GM19240 (cell line): ENCODE results near the gene RHBDF2.

ENCODE experiments used
- DNase-seq: peaks from one replicate; pipeline ENCODE4 v3.0.0; 2011; ENCODE audit warnings: low spot score; ENCODE audit not compliant: insufficient read length

RHBDF2 gene

DNA sequence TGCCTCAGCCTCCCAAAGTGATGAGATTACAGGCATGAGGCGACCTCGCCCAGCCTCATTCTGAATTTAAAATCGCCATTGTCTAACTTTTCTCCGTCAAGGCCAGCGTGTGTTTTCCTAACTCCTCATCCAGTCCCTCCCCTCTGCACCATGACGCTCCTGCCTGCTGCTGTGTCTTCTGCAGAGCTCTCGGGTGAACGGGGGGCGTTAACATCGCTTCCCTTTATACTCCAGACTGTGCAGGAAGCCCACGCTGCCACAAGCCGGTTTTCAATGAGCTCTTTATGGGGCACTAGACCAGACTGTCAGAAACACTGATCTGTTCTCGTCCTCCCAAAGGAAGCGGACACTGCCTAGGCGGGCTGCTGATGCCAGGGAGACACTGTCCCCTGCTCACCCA is 20.6 kb downstream of the RHBDF2 start:
- DNase-seq, result no peak

DNA sequence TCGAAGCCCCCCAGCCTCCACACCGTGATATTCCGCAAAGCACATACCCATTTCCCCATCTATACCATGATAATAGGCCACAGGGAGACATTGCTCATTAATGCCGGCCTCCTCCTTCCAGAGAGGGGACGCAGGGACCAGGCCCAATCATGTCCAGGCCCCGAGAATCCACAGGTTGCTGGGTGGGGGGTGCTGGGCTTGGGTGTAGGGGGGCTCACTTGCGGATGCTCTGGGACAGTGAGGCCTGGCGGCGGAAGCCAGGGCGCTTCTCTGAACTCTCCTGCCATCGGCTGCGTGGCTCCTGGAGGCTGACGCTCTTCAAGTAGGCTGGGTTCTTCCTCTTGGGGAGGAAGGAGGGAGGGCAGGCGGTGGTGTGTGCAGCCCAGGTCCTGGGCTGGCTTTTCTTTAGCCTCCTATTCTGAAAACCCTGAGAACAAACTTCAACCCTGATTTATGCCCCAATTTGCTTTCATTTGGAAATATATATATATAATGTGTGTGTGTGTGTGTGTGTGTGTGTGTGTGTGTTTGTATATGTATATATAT is 21.6 kb downstream of the RHBDF2 start:
- no peak for DNase-seq

DNA sequence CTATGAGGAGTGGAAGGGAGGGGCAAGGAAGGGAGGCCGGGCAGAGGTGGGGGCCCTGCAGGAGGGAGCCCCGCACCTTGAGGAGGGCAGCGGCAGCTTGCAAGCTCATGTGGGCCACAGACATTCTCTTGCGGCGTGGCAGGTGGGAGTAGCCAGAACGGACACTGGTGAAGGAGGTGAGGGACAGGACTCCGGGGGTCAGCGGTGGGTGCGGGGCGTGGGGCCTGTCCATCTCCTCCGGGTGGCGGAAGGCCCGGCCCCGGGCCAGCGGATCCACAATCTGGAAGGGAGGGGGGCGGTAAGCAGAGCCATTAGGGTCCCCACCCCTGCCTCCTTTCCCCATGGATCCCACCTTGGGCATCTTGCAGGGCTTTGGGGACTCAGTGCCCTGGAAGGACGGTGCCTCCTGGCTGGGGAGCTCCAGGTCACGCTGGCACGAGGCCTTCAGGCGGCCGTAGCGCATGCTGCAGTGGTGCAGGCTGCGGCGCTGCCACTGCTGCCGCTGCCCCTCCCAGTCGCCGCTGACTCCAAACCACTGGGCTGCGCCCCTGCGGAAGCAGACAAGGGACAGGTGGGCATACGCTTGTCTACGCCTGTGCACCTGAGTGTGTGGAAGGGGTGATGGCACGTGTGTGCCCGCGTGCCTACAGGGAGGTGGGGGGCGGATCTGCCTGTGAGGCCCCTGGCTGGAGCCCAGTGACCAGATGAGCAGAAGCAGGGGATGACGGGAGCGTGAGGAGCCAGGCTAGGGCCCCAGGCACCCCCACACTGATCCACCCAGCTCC is 22.3 kb downstream of the RHBDF2 start:
- no peak for DNase-seq

DNA sequence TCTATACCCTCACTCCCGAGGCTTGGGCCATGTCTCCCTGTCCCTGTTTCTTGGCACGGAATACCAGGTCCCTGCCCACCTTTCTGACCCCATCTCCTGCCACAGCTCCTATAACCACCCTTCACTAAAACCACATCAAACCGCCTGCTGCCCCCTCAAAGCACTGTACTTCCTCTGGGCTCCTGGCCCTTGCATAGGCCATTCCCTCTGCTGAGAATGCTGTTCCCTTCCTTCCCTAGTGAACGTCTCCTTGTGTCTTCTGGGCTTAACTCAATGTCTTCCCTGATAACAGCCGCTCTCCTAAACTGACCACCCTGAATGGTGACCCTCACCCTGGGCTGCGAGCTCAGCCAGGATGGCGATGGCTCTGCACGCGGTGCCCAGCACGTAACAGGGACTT is 23.1 kb downstream of the RHBDF2 start:
- DNase-seq, result no peak

DNA sequence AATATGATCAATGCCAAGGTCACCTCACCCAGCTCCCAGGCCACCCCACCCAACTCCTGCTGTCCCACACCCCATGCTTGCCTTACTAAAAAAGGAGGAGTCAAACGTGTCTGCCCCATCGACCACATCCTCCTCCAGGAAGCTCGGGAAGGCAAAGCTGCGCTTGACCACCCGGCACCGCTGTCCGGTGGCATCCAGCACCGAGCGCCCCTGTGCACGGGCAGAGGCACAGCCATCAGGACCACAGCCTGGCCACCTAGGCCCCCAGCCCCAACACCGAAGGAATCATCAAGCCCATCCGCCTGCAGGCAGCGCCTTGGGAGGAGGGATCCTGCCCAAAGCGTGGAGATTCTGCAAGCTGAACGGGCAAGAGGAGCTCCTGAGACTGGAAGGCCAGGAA is 23.6 kb downstream of the RHBDF2 start:
- DNase-seq, result no peak

DNA sequence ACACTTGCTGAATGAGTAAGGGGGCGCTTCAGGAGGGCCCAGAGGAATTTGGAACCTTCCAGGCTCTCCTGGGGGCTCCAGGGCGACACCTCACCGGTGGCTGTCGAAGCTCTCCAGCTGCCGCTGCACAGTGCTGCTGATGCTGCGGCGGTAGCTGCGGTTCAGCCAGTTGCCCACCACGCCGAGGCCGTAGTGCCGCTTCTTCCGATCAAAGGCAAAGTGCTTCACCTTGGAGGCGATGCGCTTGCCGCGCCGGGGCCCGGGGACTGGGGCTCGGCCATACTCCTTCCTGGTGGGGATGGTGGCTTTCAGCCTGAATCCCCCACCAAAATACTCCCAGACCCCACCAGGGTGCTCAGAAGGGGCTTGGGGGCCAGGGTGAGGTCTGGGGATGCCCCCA is 24.5 kb downstream of the RHBDF2 start:
- DNase-seq, result no peak

DNA sequence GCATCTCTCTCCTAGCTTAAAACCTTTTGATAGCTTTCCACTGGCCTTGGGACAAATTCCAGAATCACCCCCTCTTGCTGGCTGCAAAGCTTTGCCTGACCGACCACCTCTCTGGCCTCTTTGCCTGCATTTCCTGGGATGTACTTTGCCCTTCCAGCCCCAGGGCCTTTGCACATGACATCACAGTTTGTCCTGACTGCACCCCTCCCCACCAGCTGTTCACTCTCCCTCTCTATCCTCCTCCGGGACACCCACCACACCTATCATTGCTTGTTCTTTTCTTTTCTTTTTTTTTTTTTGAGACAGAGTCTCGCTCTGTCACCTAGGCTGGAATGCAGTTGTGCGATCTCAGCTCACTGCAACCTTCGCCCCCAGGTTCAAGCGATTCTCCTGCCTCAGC is 25.9 kb downstream of the RHBDF2 start:
- no peak for DNase-seq

DNA sequence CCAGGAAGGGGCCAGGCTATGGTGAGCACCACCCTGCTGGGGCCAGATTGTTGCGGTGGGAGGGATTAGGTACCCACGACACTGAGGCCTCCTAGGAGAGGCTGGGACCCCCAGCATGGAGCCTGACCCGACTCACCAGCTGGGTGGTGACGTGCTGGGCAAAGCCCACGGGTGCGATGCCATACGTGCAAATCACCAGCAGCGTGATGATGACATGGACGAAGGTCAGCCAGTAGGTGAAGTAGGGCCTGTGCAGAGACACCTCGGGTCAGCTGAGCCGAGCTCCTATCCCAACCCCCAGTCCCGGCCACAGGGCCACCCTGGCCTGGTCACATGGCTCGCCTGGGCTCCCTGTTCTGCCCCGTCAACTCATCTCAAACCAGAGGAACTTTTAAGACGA is 26.3 kb downstream of the RHBDF2 start:
- DNase-seq, result no peak

DNA sequence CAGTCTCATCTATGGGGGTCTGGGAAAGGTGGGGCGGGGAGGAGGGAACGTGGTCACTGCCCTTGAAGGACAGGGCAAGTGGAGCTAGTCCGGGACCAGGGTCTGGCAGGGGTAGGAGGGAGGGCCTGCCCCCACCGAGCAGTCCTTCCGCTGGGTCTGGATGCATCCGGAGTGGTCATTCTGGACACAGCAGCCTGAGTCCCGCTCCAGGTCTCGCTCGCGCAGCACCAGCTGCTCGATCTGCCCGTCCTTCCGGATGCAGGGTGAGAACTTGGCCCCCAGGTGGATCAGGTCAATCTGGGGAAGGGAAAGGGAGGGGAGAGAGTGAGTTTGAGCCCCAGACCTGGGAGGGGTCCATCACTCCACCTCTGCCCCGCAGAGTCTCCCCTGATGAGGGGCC is 27.0 kb downstream of the RHBDF2 start:
- no peak for DNase-seq

DNA sequence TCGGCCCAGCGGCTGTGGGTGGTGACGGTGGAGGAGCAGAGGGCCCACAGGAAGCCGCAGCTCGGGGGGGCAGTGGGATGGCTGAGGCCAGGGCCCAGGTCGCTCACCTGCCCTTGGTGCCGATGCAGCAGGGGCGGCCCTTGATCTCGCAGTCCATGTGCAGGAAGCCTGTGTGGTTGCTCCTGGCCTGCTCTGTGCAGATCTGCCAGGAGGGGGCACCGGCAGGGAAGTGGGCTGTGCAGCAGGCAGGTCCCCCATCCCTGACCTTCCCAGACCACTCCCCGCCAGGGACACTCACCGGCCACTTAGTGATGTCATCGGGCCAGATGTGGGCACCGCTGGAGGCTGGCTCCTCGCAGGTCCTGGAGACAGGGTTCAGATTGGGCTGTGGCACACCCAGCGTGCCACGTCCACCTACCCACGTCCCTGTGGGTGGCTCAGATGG is 27.7 kb downstream of the RHBDF2 start:
- no peak for DNase-seq

DNA sequence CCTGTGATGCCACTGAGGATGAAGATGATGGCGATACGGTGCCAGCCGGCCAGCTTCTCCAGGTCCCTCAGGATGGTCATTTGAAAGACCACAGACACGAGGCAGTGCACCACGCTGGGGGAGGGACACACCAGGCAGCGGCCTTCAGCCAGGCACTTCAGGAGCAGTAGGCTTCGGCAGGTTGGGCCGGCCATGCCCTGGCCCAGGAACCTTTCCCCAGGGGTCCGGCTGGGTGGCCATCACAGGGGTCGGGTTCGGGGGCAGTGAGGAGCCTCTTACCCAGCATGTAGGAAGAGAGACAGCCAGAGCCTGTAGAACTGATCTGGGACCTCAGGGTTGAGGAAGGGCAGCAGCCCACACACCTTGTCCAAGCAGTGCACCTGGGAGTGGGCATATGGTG is 28.5 kb downstream of the RHBDF2 start:
- DNase-seq, result no peak

DNA sequence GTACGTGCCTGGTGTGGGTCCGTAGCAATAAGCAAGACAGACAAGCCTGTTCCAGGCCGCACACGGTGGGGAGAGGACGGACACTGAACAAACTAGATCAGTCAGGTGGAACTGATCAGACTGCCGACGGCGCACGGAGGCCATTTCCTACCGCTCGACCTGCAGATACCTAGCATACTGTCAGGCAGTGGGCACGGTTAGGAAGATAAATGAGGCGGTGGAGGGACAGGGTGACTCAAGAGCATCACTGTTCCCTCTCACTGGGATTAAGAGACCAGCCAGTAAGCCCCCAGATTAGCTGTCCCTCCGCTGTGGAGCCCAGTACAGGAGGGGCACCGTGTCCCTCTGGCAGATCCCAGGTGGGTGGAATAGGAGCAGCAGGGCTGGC is 29.0 kb downstream of the RHBDF2 start:
- no peak for DNase-seq

DNA sequence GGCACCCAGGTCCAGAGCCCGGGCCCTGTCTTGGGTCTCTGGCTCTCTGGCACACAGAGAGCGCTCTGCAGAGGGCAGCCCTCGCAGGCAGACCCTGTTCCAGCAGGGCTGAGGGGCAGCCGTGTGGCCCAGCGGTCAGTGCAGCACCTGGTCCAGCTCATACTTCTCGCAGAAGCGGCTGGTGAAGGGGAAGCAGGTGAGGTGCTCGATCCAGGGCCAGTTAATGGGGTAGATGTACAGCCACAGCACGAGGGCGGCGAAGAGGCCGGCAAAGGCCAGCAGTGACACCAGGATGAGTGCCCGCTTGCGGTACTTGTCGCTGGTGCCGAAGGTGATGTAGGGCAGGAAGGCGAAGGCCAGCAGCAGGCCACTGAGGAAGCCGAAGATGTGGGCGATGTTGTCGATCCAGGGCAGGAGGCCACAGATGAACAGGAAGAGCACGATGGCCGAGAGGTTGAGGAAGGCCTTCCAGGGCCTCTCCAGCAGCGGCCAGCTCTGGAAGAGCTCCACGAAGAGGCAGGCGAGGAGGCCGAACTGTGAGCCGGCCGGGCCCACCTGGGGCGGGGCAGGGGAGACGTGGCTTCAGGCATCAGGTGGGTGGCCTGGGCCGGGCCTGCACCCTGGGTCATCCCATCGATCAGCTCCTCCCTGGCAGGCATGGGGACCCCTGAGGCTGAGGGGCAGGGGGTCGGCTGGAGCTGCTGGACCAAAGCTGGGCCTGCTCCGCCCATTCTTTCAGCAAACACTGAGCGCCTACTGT is 29.5 kb downstream of the RHBDF2 start:
- no peak for DNase-seq

DNA sequence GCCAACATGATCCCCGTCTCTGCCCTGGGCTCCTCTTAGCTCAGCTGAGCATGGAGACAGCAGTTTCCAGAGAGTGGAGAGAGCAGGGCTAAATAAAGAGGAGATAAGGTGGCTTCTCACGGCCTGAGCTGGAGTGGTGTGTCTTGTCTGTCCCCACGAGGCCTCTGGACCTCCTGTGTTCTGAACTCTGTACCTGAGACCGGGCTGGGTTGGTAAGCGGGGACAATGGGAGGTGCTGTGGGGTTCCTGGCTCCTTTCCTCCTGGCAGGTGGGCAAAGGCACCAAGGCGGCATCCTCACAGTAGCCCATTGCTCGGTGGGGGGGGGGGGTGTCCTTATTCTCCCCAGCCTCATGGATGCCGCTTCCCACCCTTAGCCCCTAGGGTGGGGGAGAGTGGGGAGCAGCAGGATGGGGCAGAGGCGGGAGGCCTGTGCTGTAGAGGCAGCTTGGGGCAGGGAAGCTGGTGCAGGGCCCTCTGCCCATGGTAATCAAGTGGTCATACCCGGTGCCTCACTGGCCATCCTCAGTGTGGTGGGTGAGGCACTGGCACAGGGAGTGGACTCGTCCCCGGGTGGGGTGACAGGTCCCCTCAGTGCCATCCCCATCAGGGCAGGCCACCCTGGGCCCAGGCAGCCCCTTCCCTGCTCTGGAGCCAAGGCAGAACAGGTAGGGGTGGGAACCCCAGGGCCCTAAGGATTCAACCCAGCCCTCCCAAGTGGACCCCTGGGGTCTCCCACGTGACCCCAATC is 31.1 kb downstream of the RHBDF2 start:
- DNase-seq, result no peak

DNA sequence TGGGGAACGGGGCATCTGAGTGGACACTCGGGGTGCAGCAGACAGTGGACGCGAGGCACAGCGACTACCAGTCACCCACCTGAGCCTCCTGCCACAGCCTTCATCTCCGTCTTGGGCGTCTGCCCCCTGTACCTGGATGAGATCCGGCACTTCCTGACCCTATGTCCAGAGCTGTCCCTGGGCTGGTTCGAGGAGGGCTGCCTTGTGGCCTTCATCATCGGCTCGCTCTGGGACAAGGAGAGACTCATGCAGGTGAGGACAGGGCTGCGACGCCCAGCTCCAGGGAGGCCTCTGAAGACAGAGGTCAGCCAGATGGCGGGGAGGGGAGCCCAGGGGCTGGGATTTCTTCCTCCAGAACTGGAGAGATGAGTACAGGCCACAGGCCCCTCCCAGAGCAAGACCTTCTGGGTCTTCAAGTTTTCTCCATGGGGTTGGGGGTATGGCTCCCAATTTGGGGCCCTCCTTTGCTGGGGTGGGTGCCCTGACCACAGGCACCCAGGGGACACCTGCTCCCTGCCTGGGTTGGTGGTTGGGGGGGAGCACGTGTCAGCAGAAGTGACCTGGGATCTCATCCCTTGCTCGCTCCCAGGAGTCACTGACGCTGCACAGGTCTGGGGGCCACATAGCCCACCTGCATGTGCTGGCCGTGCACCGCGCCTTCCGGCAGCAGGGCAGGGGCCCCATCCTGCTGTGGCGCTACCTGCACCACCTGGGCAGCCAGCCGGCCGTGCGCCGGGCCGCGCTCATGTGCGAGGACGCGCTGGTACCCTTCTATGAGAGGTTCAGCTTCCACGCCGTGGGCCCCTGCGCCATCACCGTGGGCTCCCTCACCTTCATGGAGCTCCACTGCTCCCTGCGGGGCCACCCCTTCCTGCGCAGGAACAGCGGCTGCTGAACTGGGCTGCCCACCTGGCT is 31.9 kb downstream of the RHBDF2 start:
- no peak for DNase-seq

DNA sequence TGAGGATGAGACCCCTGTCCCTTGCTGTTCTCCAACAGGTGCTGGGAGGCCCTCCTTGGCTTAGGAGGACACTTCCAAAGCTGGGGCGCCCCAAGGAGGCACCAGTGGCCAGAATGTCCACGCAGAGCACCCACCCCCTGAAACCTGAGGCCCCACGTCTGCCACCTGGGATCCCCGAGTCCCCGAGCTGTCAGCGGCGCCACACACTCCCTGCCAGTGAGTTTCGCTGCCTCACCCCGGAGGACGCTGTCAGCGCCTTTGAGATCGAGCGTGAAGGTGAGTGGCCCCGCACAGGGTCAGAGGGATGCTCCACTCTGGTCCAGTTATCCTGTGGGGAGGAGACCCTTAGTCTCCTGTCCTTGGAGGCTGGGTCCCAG is 32.6 kb downstream of the RHBDF2 start:
- no peak for DNase-seq

DNA sequence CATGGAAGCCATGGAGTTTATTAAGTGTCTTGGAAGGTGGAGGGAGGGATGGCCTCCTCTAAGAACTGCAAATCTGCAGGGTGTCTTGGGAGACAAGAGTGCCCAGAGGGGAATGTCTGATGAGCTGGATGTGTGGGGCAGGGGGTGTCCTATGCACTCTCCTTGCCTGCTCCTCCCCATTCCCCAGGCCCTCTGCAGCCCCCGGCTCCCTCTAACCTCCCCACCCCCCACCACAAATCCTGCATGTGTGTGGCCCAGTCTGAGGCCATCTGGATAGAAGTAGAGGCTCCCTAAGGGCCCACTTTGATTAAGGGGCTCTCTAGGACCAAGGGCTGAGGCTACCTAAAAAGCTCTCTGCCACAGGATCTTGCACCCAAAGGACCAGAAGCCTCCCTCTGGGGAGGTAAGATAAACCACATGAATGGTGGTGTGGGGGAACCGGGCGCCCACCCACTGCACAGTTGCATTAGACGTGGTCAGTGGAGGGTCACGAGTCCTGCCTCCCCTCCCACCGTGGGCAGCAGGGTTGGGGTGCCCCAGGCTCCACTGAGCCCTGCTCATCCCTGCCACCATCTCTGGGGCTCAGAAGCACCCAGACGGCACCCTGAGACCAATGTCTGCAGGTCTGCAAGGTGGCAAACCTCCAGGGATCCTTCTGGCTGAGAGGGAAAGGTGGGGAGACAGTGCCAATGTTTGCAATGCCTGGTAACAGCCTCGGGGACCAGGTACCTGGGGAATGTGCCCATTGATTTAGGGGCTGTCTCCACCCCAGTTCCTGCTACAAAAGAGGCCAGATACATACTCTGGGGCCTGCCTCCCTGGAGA is 33.2 kb downstream of the RHBDF2 start:
- DNase-seq, result no peak

DNA sequence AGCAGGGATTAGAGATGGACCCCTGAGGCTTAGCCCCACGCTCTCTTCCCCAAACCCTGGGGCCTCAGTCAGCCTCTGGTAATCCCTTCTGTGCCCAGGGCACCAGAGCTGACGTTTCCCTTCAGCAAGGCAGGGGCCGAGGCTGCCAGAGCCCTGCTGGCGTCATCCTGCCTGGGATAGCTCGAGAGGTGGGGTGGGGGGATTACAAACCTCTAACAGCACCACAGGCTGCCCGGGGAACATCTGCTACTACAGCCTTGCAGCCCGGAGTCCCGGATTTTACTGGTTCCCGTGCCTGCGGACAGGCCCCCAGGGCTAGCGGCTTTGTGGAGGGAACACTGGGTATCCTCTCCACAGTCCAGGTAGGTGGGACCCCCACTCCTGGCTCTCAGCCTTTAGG is 33.9 kb downstream of the RHBDF2 start, which contains the start of gene AANAT:
AANAT (plus strand) TSS at position 238 of the 400 bp plus-strand sequence. CDS start 1,144 bp downstream, outside the sequence.
- DNase-seq, result no peak

DNA sequence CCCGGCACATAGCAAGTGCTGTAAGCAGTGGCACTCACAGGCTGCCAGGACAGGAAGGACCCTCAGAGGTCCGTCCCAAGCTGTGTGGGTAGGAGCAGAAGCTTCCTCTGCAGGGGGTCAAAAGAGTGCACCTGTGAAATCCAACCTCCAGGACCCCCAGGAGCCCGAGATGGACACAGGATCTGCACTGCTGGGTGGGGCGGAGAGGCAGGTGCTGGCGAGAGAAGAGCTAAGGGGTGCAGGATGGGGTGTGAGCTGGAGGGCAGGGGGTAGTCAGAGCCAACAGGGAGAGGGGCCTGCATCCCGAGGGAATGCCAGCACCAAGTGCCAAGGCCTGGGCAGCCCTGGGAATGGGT is 34.5 kb downstream of the RHBDF2 start:
- no peak for DNase-seq
